22Rv1 (cell line): ENCODE measurements around the gene GGA2.

Source experiments
- CTCF ChIP-seq: fragments of 450-650 bp; IDR thresholded peaks from 2 replicates; pipeline ENCODE4 v1.5.1; 2017; ENCODE audit warnings: mild to moderate bottlenecking
- ZFX ChIP-seq: fragments of 450-650 bp; IDR thresholded peaks from 2 replicates; pipeline ENCODE4 v1.6.1; 2017; ENCODE audit warnings: antibody characterized with exemption, borderline replicate concordance

- TF ChIP-seq CTCF (no peak), ZFX (no peak)
Observed at GRCh38 chr16:23465179-23465578, 45.1 kb downstream of the GGA2 start.
